ENCODE measurements around the gene GGT6. TPM values are rescaled to one million over a fixed set of nuclear protein-coding genes. Genes with fewer than 3 reads are reported as not detected.

GGT6 gene
- total and polyA plus RNA-seq, 2 of the 13 experiments (the other 11 are each of a cell fraction or from before 2014, with no cell fraction given): 0.16 to 0.80 TPM

DNA sequence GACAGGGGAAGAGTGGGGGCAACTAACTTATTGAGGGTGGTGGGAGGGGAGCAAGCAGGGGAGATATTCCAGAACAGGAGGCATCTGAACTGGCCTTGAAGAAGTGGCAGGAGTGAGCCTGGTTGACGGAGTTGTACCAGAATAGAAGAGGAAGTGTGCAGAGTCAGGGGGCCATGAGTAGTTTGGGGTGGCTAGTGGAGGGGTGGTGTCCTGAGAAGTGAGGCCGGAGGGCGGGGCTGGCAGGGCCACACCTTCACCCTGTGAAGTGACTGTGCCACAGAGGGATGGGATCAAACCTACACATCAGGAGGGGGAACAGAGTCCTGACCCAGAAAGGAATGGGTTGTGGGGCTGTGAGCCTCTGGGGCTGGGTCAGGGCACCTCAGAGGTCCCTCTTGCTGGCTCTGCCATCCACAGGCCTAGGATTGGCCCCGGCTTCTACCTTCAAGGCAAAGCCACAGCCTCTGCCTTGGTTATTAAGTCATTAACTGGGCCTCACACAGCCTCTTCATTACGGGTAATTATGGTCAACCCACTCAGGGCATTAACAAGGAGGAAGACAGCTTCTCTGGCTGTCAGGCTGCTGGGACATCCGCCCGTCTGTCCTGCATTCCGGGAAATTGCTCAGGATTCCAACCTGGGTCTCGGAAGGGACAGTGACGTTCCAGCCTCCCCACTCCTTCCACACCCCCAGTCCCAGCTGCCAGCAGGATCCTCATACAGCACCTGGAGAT, 49.0 kb downstream of the GGT6 start:
- FAIRE-seq (no peak), ATAC-seq (no peak), DNase-seq (ENCODE audit: low spot score) (no peak)
- Histone ChIP-seq H3K9me3 (ENCODE audit: low read length) (no peaks in the 10 kb centered on the region), H3K27ac (ENCODE audit: extremely low read length, insufficient read depth, low read length) (no peak overlapping the region), H3K36me3 (replicated peaks in 1 of 2; ENCODE audit: control insufficient read depth in 1 of 2, insufficient read depth in 2 of 2, low read length in 2 of 2) (no peaks in the 10 kb centered on the region), H3K79me2 (ENCODE audit: insufficient read depth, low read length) (no peaks in the 10 kb centered on the region), H3K4me1 (ENCODE audit: insufficient read depth, low read length) (no peaks in the 10 kb centered on the region), H3K4me2 (ENCODE audit: low read depth, low read length) (no peak overlapping the region), H3K4me3 (replicated peaks in 1 of 3; ENCODE audit: insufficient read depth in 1 of 3, low read depth in 2 of 3, low read length in 3 of 3) (no peak overlapping the region), H4K20me1 (ENCODE audit: insufficient read depth, low read length) (no peaks in the 10 kb centered on the region), H3K27me3 (ENCODE audit: control insufficient read depth in 1 of 2, insufficient read depth in 2 of 2, low read length in 2 of 2) (peaks cover 10 to 67% of the 10 kb centered on the region in 2 experiments), H2AFZ (ENCODE audit: low read length) (no peak overlapping the region), H3K9ac (ENCODE audit: insufficient read depth, low read depth, low read length) (no peak overlapping the region)
- TF ChIP-seq, protein P1, sequence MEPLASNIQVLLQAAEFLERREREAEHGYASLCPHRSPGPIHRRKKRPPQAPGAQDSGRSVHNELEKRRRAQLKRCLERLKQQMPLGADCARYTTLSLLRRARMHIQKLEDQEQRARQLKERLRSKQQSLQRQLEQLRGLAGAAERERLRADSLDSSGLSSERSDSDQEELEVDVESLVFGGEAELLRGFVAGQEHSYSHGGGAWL (CRISPR knock-in tag; IDR thresholded peaks at IDR 0.05): no peak
- TF ChIP-seq NCOA5 (CRISPR knock-in tag; IDR thresholded peaks at IDR 0.05) (no peak), ZFP41 (CRISPR knock-in tag; IDR thresholded peaks at IDR 0.05; ENCODE audit: borderline replicate concordance) (no peak)
- TF ChIP-seq, protein P2, sequence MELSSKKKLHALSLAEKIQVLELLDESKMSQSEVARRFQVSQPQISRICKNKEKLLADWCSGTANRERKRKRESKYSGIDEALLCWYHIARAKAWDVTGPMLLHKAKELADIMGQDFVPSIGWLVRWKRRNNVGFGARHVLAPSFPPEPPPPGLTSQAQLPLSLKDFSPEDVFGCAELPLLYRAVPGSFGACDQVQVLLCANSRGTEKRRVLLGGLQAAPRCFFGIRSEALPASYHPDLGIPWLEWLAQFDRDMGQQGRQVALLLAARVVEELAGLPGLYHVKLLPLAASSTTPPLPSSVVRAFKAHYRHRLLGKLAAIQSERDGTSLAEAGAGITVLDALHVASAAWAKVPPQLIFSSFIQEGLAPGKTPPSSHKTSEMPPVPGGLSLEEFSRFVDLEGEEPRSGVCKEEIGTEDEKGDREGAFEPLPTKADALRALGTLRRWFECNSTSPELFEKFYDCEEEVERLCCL (CRISPR knock-in tag; IDR thresholded peaks at IDR 0.05; ENCODE audit: borderline replicate concordance): no peak
- intact Hi-C loops (cut with micrococcal nuclease; ENCODE audit: unreplicated experiment) (no loop called here), in situ Hi-C loops (cut with HindIII; ENCODE audit: extremely low pct_ligation_motif_present, low pct_unique_long_range_greater_than_20kb) (loop anchor here (5.0 kb wide), 1 partner anchor 89 kb away; no protein-coding TSS in a partner anchor)
- no TSS peak for BruUV-seq (replicated peaks)
- ChIA-PET CTCF (ENCODE audit: low intra/inter-chr PET ratio, low total read pairs) (no interaction called here), POLR2A (no interaction called here)
- WGBS (ENCODE audit: low lambda C conversion rate): 53% methylated on average over 10 of the region's 10 CpGs

DNA sequence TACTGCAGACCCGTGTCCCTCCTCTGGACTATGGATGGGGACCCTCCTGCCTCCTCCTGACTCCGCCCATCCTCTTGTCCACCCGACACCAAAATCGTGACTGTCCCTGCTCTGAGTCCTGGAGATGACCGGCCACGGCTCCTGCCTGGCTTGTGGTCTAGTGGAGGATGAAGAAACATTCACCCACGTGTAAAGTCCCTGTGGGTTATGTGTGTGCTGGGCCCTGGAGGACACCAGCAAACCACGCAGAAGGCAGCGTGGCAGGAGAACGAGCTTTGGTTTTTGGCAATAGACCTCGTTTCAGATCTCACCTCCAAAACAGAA, 49.8 kb downstream of the GGT6 start:
- H3K27ac ChIP-seq (ENCODE audit: extremely low read length, insufficient read depth, low read length): no peak overlapping the region
- intact Hi-C loops (cut with micrococcal nuclease; ENCODE audit: unreplicated experiment): no loop called here
- peaks cover 12 to 68% of the 10 kb centered on the region in 2 experiments for H3K27me3 ChIP-seq (ENCODE audit: control insufficient read depth in 1 of 2, insufficient read depth in 2 of 2, low read length in 2 of 2)
- no peak overlapping the region for H2AFZ ChIP-seq (ENCODE audit: low read length)
- no peak overlapping the region for H3K4me3 ChIP-seq (replicated peaks in 1 of 3; ENCODE audit: insufficient read depth in 1 of 3, low read depth in 2 of 3, low read length in 3 of 3)
- ATAC-seq (no peak), DNase-seq (ENCODE audit: low spot score) (no peak), FAIRE-seq (no peak)
- H3K4me2 ChIP-seq (ENCODE audit: low read depth, low read length): no peak overlapping the region
- no peaks in the 10 kb centered on the region for H3K36me3 ChIP-seq (replicated peaks in 1 of 2; ENCODE audit: control insufficient read depth in 1 of 2, insufficient read depth in 2 of 2, low read length in 2 of 2)
- H3K4me1 ChIP-seq (ENCODE audit: insufficient read depth, low read length): no peaks in the 10 kb centered on the region
- no peaks in the 10 kb centered on the region for H3K79me2 ChIP-seq (ENCODE audit: insufficient read depth, low read length)
- POLR2A ChIA-PET: no interaction called here
- no peak overlapping the region for H3K9ac ChIP-seq (ENCODE audit: insufficient read depth, low read depth, low read length)
- H3K9me3 ChIP-seq (ENCODE audit: low read length): no peaks in the 10 kb centered on the region
- in situ Hi-C loops (cut with HindIII; ENCODE audit: extremely low pct_ligation_motif_present, low pct_unique_long_range_greater_than_20kb): loop anchor here (5.0 kb wide), 1 partner anchor 88 kb away; no protein-coding TSS in a partner anchor
- H4K20me1 ChIP-seq (ENCODE audit: insufficient read depth, low read length): no peaks in the 10 kb centered on the region
- CTCF ChIA-PET (ENCODE audit: low intra/inter-chr PET ratio, low total read pairs): no interaction called here
- no TSS peak for BruUV-seq (replicated peaks)
- WGBS (ENCODE audit: low lambda C conversion rate): 37% methylated on average over 7 of the region's 11 CpGs
- TF ChIP-seq, protein P3, sequence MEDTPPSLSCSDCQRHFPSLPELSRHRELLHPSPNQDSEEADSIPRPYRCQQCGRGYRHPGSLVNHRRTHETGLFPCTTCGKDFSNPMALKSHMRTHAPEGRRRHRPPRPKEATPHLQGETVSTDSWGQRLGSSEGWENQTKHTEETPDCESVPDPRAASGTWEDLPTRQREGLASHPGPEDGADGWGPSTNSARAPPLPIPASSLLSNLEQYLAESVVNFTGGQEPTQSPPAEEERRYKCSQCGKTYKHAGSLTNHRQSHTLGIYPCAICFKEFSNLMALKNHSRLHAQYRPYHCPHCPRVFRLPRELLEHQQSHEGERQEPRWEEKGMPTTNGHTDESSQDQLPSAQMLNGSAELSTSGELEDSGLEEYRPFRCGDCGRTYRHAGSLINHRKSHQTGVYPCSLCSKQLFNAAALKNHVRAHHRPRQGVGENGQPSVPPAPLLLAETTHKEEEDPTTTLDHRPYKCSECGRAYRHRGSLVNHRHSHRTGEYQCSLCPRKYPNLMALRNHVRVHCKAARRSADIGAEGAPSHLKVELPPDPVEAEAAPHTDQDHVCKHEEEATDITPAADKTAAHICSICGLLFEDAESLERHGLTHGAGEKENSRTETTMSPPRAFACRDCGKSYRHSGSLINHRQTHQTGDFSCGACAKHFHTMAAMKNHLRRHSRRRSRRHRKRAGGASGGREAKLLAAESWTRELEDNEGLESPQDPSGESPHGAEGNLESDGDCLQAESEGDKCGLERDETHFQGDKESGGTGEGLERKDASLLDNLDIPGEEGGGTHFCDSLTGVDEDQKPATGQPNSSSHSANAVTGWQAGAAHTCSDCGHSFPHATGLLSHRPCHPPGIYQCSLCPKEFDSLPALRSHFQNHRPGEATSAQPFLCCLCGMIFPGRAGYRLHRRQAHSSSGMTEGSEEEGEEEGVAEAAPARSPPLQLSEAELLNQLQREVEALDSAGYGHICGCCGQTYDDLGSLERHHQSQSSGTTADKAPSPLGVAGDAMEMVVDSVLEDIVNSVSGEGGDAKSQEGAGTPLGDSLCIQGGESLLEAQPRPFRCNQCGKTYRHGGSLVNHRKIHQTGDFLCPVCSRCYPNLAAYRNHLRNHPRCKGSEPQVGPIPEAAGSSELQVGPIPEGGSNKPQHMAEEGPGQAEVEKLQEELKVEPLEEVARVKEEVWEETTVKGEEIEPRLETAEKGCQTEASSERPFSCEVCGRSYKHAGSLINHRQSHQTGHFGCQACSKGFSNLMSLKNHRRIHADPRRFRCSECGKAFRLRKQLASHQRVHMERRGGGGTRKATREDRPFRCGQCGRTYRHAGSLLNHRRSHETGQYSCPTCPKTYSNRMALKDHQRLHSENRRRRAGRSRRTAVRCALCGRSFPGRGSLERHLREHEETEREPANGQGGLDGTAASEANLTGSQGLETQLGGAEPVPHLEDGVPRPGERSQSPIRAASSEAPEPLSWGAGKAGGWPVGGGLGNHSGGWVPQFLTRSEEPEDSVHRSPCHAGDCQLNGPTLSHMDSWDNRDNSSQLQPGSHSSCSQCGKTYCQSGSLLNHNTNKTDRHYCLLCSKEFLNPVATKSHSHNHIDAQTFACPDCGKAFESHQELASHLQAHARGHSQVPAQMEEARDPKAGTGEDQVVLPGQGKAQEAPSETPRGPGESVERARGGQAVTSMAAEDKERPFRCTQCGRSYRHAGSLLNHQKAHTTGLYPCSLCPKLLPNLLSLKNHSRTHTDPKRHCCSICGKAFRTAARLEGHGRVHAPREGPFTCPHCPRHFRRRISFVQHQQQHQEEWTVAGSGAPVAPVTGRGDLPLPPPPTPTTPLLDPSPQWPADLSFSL (CRISPR knock-in tag; IDR thresholded peaks at IDR 0.05): no peak
- TF ChIP-seq, protein P4, sequence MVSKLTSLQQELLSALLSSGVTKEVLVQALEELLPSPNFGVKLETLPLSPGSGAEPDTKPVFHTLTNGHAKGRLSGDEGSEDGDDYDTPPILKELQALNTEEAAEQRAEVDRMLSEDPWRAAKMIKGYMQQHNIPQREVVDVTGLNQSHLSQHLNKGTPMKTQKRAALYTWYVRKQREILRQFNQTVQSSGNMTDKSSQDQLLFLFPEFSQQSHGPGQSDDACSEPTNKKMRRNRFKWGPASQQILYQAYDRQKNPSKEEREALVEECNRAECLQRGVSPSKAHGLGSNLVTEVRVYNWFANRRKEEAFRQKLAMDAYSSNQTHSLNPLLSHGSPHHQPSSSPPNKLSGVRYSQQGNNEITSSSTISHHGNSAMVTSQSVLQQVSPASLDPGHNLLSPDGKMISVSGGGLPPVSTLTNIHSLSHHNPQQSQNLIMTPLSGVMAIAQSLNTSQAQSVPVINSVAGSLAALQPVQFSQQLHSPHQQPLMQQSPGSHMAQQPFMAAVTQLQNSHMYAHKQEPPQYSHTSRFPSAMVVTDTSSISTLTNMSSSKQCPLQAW (CRISPR knock-in tag; IDR thresholded peaks at IDR 0.05): no peak
- TF ChIP-seq BHLHE40 (IDR thresholded peaks at IDR 0.05; ENCODE audit: low read length): no peak
